IMR-90 (cell line): ENCODE measurements around the gene FGF5. TPM values are rescaled to one million over a fixed set of nuclear protein-coding genes. Genes with fewer than 3 reads are reported as not detected.
A peak's percentile ranks its signal among the peaks of the same experiment; 100 is the strongest.

Experiments used
- ATAC-seq: fragments of 200-7000 bp; cut with Tn5 transposase; 2 replicates; pipeline ENCODE4 v1.9.1; 2020; ENCODE audit warnings: low read depth, mild to moderate bottlenecking, moderate library complexity
- BruUV-seq: library from RNA; stranded (reverse); fragments of 400-500 nt; replicated peaks from 2 replicates; lab custom pipeline; 2021; lab: Mats Ljungman, UMichigan
- CTCF ChIA-PET: fragments of 300-600 bp; formaldehyde crosslinking; extraction: SDS; loops from one replicate; lab custom pipeline; 2021; ENCODE audit warnings: antibody characterized with exemption; lab: Yijun Ruan, JAX
- POLR2A ChIA-PET: fragments of 300-600 bp; sonication (Branson Sonifier 250); formaldehyde crosslinking; loops from one replicate; lab custom pipeline; 2022; ENCODE audit warnings: antibody characterized with exemption; ENCODE audit not compliant: unreplicated experiment; lab: Charles Lee
- DNase-seq: peaks from one replicate; pipeline ENCODE4 v3.0.0; 2013
- H2AFZ ChIP-seq: replicated peaks from 2 replicates; pipeline ENCODE3; 2013; ENCODE audit warnings: low read length, mild to moderate bottlenecking; ENCODE audit not compliant: poor library complexity
- H2AK5ac ChIP-seq: 2 replicates; pipeline ENCODE4 v1.6.1; 2013; ENCODE audit warnings: low read depth, low read length, inconsistent platforms
- H2AK9ac ChIP-seq: replicated peaks from 2 replicates; pipeline ENCODE3; 2013; ENCODE audit warnings: mild to moderate bottlenecking, low read depth, low read length, moderate library complexity; ENCODE audit not compliant: poor library complexity
- H2BK120ac ChIP-seq: 2 replicates; pipeline ENCODE4 v1.6.1; 2013; ENCODE audit warnings: low read depth, low read length, inconsistent platforms
- H2BK15ac ChIP-seq: 3 replicates; pipeline ENCODE4 v1.6.1; 2013; ENCODE audit warnings: low read depth, low read length, inconsistent platforms
- H2BK20ac ChIP-seq: 2 replicates; pipeline ENCODE4 v1.6.1; 2013; ENCODE audit warnings: low read depth, mild to moderate bottlenecking, inconsistent platforms, low read length, moderate library complexity
- H2BK5ac ChIP-seq: 2 replicates; pipeline ENCODE4 v1.6.1; 2013; ENCODE audit warnings: mild to moderate bottlenecking, low read depth, low read length, inconsistent platforms; ENCODE audit not compliant: poor library complexity, severe bottlenecking
- H3K14ac ChIP-seq: replicated peaks from 2 replicates; pipeline ENCODE4 v1.6.1; 2013; ENCODE audit warnings: low read depth, low read length, inconsistent platforms
- H3K18ac ChIP-seq: 2 replicates; pipeline ENCODE4 v1.6.1; 2013; ENCODE audit warnings: low read depth, low read length, control low read depth
- H3K23ac ChIP-seq: 2 replicates; pipeline ENCODE4 v1.6.1; 2013; ENCODE audit warnings: low read depth, low read length, inconsistent platforms
- H3K27ac ChIP-seq: 2 replicates; pipeline ENCODE4 v1.5.1; 2013; ENCODE audit warnings: mild to moderate bottlenecking, control low read depth, low read length; ENCODE audit not compliant: insufficient read depth
- H3K27me3 ChIP-seq: 2 replicates; pipeline ENCODE4 v1.6.1; 2013; ENCODE audit warnings: low read length; ENCODE audit not compliant: control insufficient read depth, insufficient read depth
- H3K36me3 ChIP-seq: 2 replicates; pipeline ENCODE4 v1.6.1; 2013; ENCODE audit warnings: low read length, mixed read lengths; ENCODE audit not compliant: control insufficient read depth, insufficient read depth
- H3K4ac ChIP-seq: 2 replicates; pipeline ENCODE4 v1.6.1; 2013; ENCODE audit warnings: low read depth, low read length, inconsistent platforms
- H3K4me1 ChIP-seq: 2 replicates; pipeline ENCODE4 v1.6.1; 2013; ENCODE audit warnings: low read length, mixed read lengths; ENCODE audit not compliant: control insufficient read depth, insufficient read depth
- H3K4me2 ChIP-seq: 2 replicates; pipeline ENCODE4 v1.6.1; 2013; ENCODE audit warnings: low read depth, mild to moderate bottlenecking, control low read depth, low read length, moderate library complexity
- H3K4me3 ChIP-seq: 2 replicates; pipeline ENCODE4 v1.5.1; 2013; ENCODE audit warnings: low read depth, mild to moderate bottlenecking, control low read depth, low read length, moderate library complexity; ENCODE audit not compliant: insufficient read depth
- H3K56ac ChIP-seq: 2 replicates; pipeline ENCODE4 v1.6.1; 2013; ENCODE audit warnings: low read length, inconsistent platforms; ENCODE audit not compliant: insufficient read depth; ENCODE audit errors: extremely low read depth
- H3K79me1 ChIP-seq, 2 experiments: 2 replicates each; pipeline ENCODE4 v1.6.1; 2013; ENCODE audit warnings: low read length in 2 of 2, inconsistent platforms in 1 of 2, low read depth in 1 of 2
- H3K9ac ChIP-seq: 2 replicates; pipeline ENCODE4 v1.6.1; 2013; ENCODE audit warnings: low read depth, low read length, control low read depth
- H3K9me1 ChIP-seq: 2 replicates; pipeline ENCODE4 v1.6.1; 2013; ENCODE audit warnings: low read length, inconsistent platforms; ENCODE audit not compliant: insufficient read depth
- H3K9me3 ChIP-seq: 2 replicates; pipeline ENCODE4 v1.6.1; 2013; ENCODE audit warnings: low read length; ENCODE audit not compliant: control insufficient read depth, insufficient read depth
- H4K20me1 ChIP-seq: 2 replicates; pipeline ENCODE4 v1.6.1; 2013; ENCODE audit warnings: low read length, inconsistent platforms; ENCODE audit not compliant: insufficient read depth
- H4K5ac ChIP-seq: 2 replicates; pipeline ENCODE4 v1.6.1; 2013; ENCODE audit warnings: mild to moderate bottlenecking, low read depth, low read length, control low read depth
- H4K8ac ChIP-seq, 2 experiments: 2 replicates each; pipeline ENCODE4 v1.6.1; 2013; ENCODE audit warnings: low read depth in 2 of 2, low read length in 2 of 2, control low read depth in 1 of 2, inconsistent platforms in 1 of 2
- H4K91ac ChIP-seq: 2 replicates; pipeline ENCODE4 v1.6.1; 2013; ENCODE audit warnings: low read depth, low read length, inconsistent platforms; ENCODE audit not compliant: insufficient read depth
- BHLHE40 ChIP-seq: fragments of 150-350 bp; IDR thresholded peaks from 2 replicates; pipeline ENCODE4 v1.6.1; 2016; ENCODE audit warnings: mild to moderate bottlenecking, low read depth, low read length
- CEBPB ChIP-seq: IDR thresholded peaks from 2 replicates; pipeline ENCODE4 v1.6.1; 2012; ENCODE audit warnings: low read depth, low read length, improper control_type of control experiment
- CHD1 ChIP-seq: IDR thresholded peaks from 2 replicates; pipeline ENCODE4 v1.6.1; 2012; ENCODE audit warnings: low read depth, low read length, improper control_type of control experiment
- CTCF ChIP-seq: conservative IDR thresholded peaks from 2 replicates; pipeline ENCODE4 v1.5.1; 2012; ENCODE audit warnings: mild to moderate bottlenecking, low read depth, low read length, improper control_type of control experiment
- ELK1 ChIP-seq: fragments of 150-350 bp; IDR thresholded peaks from 2 replicates; pipeline ENCODE4 v1.6.1; 2016; ENCODE audit warnings: low read depth, mild to moderate bottlenecking, low read length, moderate library complexity, borderline replicate concordance
- FOS ChIP-seq: fragments of 150-350 bp; IDR thresholded peaks from 2 replicates; pipeline ENCODE4 v1.6.1; 2016; ENCODE audit warnings: low read depth, low read length
- MAFK ChIP-seq: IDR thresholded peaks from 2 replicates; pipeline ENCODE4 v1.6.1; 2012; ENCODE audit warnings: low read depth, low read length, improper control_type of control experiment
- MXI1 ChIP-seq: IDR thresholded peaks from 2 replicates; pipeline ENCODE4 v1.6.1; 2012; ENCODE audit warnings: low read depth, mild to moderate bottlenecking, low read length, moderate library complexity, borderline replicate concordance
- NFE2L2 ChIP-seq: fragments of 150-350 bp; IDR thresholded peaks from 2 replicates; pipeline ENCODE4 v1.6.1; 2016; ENCODE audit warnings: low read depth, mild to moderate bottlenecking, low read length
- RAD21 ChIP-seq: IDR thresholded peaks from 2 replicates; pipeline ENCODE4 v1.6.1; 2012; ENCODE audit warnings: low read length, improper control_type of control experiment
- RCOR1 ChIP-seq: IDR thresholded peaks from 2 replicates; pipeline ENCODE4 v1.6.1; 2012; ENCODE audit warnings: mild to moderate bottlenecking, low read length, improper control_type of control experiment; ENCODE audit not compliant: insufficient replicate concordance
- RFX5 ChIP-seq: IDR thresholded peaks from 2 replicates; pipeline ENCODE4 v1.8.0; 2012; ENCODE audit warnings: low read depth, mild to moderate bottlenecking, low read length, moderate library complexity
- SMC3 ChIP-seq: fragments of 150-350 bp; IDR thresholded peaks from 2 replicates; pipeline ENCODE4 v1.6.1; 2016; ENCODE audit warnings: low read depth, mild to moderate bottlenecking, antibody characterized with exemption, low read length, moderate library complexity
- WGBS, 2 experiments: methylation state at CpG; one replicate each; pipeline versions ENCODE4 v1.1.5 to v1.1.7; 2013; ENCODE audit warnings: missing lambda C conversion rate in 2 of 2; ENCODE audit not compliant: insufficient read length in 1 of 2; ENCODE audit errors: extremely low coverage in 2 of 2; 5-methylcytosine and 5-hydroxymethylcytosine counted together
- dilution Hi-C: fragments of 300-500 bp; cut with HindIII; formaldehyde crosslinking; loops from one replicate; pipeline ENCODE4 v1.14.3; 2018; ENCODE audit warnings: low sequenced_read_pairs; ENCODE audit not compliant: unreplicated experiment
- in situ Hi-C: fragments of 300-500 bp; cut with MboI; formaldehyde crosslinking; loops from 3 replicates; pipeline ENCODE4 v1.14.3; 2019; ENCODE audit warnings: low sequenced_read_pairs, inconsistent platforms, mixed read lengths
- intact Hi-C: fragments of 100-400 bp; cut with micrococcal nuclease; formaldehyde crosslinking; loops from 2 replicates; pipeline ENCODE4 v1.10.0; 2022
- polyA plus RNA-seq, 3 experiments: library from polyadenylated mRNA; depleted of rRNA; stranded (reverse); fragments of >200 nt; gene quantifications; 2 replicates each; pipeline ENCODE4 v1.2.3, GENCODE V29; 2012; ENCODE audit warnings: low replicate concordance in 1 of 3
- total RNA-seq: library from RNA; depleted of rRNA; stranded (reverse); fragments of >200 nt; gene quantifications from 2 replicates; pipeline ENCODE4 v1.2.3, GENCODE V29; 2012

FGF5 gene
- total and polyA plus RNA-seq, 2 of the 4 experiments (the other 2 are of a cell fraction), result 18.6 to 42.1 TPM

GRCh38 chr4:80265571-80266252 lies 752 bp upstream of the FGF5 start:
- H2BK120ac ChIP-seq, result peak overlapping the region; percentile 92
- H3K9me3 ChIP-seq, result no peaks in the 10 kb centered on the region
- H3K9ac ChIP-seq, result peak overlapping the region; percentile 90
- peak overlapping the region; percentile 96 for H3K56ac ChIP-seq
- H3K27ac ChIP-seq, result peak overlapping the region; percentile 87
- ChIA-PET POLR2A (interaction anchor here (0.6 to 1.4 kb wide), 10 partner anchors 14 to 64 kb away, joined by 3 to 9 read pairs (median 3); no protein-coding TSS in a partner anchor), CTCF (interaction anchor here (1.1 to 2.6 kb wide), 7 partner anchors 12 to 57 kb away, joined by 3 to 8 read pairs (median 4); no protein-coding TSS in a partner anchor)
- peaks cover 9% of the 10 kb centered on the region; the same call in 1 of the 2 replicates for H3K9me1 ChIP-seq
- peak; percentile 92 for DNase-seq
- 0% methylated on average over 22 of the region's 36 CpGs; no CpG with 5 or more reads in 1 of the 2 experiments for WGBS, 2 experiments
- peak overlapping the region; percentile 96 for H4K91ac ChIP-seq
- H3K14ac ChIP-seq, result peak overlapping the region; percentile 98
- peak overlapping the region; percentile 68 for H2BK20ac ChIP-seq
- peak overlapping the region; percentile 88 for H2AFZ ChIP-seq
- intact Hi-C loops, result loop anchor here (1.0 to 5.0 kb wide), 5 partner anchors 27 to 1313 kb away; no protein-coding TSS in a partner anchor
- peak overlapping the region; percentile 99 for H3K23ac ChIP-seq
- TF ChIP-seq NFE2L2 (no peak), ELK1 (no peak), CTCF (no peak), RFX5 (no peak), CEBPB (no peak), MAFK (peak; percentile 65; the same call in 1 of the 2 replicates), BHLHE40 (0 out of 2 replicates have a peak, but pooled peaks have one; percentile 20), CHD1 (peak; percentile 72; the same call in 1 of the 2 replicates), MXI1 (peak; percentile 32; the same call in 1 of the 2 replicates), RCOR1 (peak; percentile 21), RAD21 (no peak), FOS (peak; percentile 45; the same call in 1 of the 2 replicates), SMC3 (no peak)
- peaks cover 28% of the 10 kb centered on the region; the same call in 1 of the 2 replicates for H4K20me1 ChIP-seq
- peak; percentile 2 for ATAC-seq
- peak overlapping the region; percentile 99 for H2AK9ac ChIP-seq
- H3K18ac ChIP-seq, result peak overlapping the region; percentile 88
- H3K79me1 ChIP-seq, result peaks cover 5 to 22% of the 10 kb centered on the region in 2 experiments
- peak overlapping the region; percentile 63 for H3K4me3 ChIP-seq
- BruUV-seq, result TSS peak; percentile 93
- peak overlapping the region; percentile 65 to 89 for H4K8ac ChIP-seq
- in situ Hi-C loops, result loop anchor here (5.0 kb wide), 1 partner anchor 43 kb away; no protein-coding TSS in a partner anchor
- peak overlapping the region; percentile 97 for H3K4ac ChIP-seq
- H4K5ac ChIP-seq, result peak overlapping the region; percentile 64
- dilution Hi-C loops, result no loop called here
- peak overlapping the region; percentile 91 for H3K4me2 ChIP-seq
- peak overlapping the region; percentile 95 for H2BK5ac ChIP-seq
- peaks cover 4% of the 10 kb centered on the region; the same call in 1 of the 2 replicates for H3K36me3 ChIP-seq
- H2AK5ac ChIP-seq, result peak overlapping the region; percentile 98
- peaks cover 6% of the 10 kb centered on the region for H3K4me1 ChIP-seq
- H2BK15ac ChIP-seq, result peak overlapping the region; percentile 93; the same call in 2 of the 3 replicates
- H3K27me3 ChIP-seq, result no peaks in the 10 kb centered on the region
